22Rv1 (cell line): ENCODE results near the gene CERCAM.

Experiments used
- CTCF ChIP-seq: fragments of 450-650 bp; IDR thresholded peaks from 2 replicates; pipeline ENCODE4 v1.5.1; 2017; ENCODE audit warnings: mild to moderate bottlenecking
- ZFX ChIP-seq: fragments of 450-650 bp; IDR thresholded peaks from 2 replicates; pipeline ENCODE4 v1.6.1; 2017; ENCODE audit warnings: antibody characterized with exemption, borderline replicate concordance

GRCh38 chr9:128384801-128385495 is 35.7 kb upstream of the CERCAM start:
- no peak for TF ChIP-seq CTCF
- no peak for TF ChIP-seq ZFX
